ENCODE measurements around the gene TMEM63C.

GRCh38 chr14:77155083-77155482 lies 26.5 kb upstream of the TMEM63C start:
- TF ChIP-seq ZFP3 (CRISPR knock-in tag; IDR thresholded peaks at IDR 0.05) (no peak), ZFP30 (CRISPR knock-in tag; IDR thresholded peaks at IDR 0.05) (no peak), TOX (CRISPR knock-in tag; IDR thresholded peaks at IDR 0.05; ENCODE audit: borderline replicate concordance) (no peak), TSHZ2 (CRISPR knock-in tag; IDR thresholded peaks at IDR 0.05) (no peak), SNAI2 (CRISPR knock-in tag; IDR thresholded peaks at IDR 0.05) (no peak), GLIS3 (CRISPR knock-in tag; IDR thresholded peaks at IDR 0.05) (no peak), BACH2 (CRISPR knock-in tag; IDR thresholded peaks at IDR 0.05; ENCODE audit: borderline replicate concordance) (no peak), RARB (CRISPR knock-in tag; IDR thresholded peaks at IDR 0.05) (no peak), CREB5 (CRISPR knock-in tag; IDR thresholded peaks at IDR 0.05; ENCODE audit: low read depth) (no peak), OSR1 (CRISPR knock-in tag; IDR thresholded peaks at IDR 0.05) (no peak), ISL1 (CRISPR knock-in tag; IDR thresholded peaks at IDR 0.05) (no peak), ZC3H10 (CRISPR knock-in tag; IDR thresholded peaks at IDR 0.05) (no peak)
- TF ChIP-seq, protein P1, sequence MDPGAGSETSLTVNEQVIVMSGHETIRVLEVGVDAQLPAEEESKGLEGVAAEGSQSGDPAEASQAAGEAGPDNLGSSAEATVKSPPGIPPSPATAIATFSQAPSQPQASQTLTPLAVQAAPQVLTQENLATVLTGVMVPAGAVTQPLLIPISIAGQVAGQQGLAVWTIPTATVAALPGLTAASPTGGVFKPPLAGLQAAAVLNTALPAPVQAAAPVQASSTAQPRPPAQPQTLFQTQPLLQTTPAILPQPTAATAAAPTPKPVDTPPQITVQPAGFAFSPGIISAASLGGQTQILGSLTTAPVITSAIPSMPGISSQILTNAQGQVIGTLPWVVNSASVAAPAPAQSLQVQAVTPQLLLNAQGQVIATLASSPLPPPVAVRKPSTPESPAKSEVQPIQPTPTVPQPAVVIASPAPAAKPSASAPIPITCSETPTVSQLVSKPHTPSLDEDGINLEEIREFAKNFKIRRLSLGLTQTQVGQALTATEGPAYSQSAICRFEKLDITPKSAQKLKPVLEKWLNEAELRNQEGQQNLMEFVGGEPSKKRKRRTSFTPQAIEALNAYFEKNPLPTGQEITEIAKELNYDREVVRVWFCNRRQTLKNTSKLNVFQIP (CRISPR knock-in tag; IDR thresholded peaks at IDR 0.05; ENCODE audit: borderline replicate concordance, low read depth), result no peak
- TF ChIP-seq, protein P2, sequence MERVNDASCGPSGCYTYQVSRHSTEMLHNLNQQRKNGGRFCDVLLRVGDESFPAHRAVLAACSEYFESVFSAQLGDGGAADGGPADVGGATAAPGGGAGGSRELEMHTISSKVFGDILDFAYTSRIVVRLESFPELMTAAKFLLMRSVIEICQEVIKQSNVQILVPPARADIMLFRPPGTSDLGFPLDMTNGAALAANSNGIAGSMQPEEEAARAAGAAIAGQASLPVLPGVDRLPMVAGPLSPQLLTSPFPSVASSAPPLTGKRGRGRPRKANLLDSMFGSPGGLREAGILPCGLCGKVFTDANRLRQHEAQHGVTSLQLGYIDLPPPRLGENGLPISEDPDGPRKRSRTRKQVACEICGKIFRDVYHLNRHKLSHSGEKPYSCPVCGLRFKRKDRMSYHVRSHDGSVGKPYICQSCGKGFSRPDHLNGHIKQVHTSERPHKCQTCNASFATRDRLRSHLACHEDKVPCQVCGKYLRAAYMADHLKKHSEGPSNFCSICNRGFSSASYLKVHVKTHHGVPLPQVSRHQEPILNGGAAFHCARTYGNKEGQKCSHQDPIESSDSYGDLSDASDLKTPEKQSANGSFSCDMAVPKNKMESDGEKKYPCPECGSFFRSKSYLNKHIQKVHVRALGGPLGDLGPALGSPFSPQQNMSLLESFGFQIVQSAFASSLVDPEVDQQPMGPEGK (CRISPR knock-in tag; IDR thresholded peaks at IDR 0.05; ENCODE audit: borderline replicate concordance), result no peak
